Measurements from ENCODE around the gene UCK1. TPM values are rescaled to one million over a fixed set of nuclear protein-coding genes. Genes with fewer than 3 reads are reported as not detected.
A peak's percentile ranks its signal among the peaks of the same experiment; 100 is the strongest.

Gene UCK1
- total and polyA plus RNA-seq, 2 of the 4 experiments (the other 2 are of a cell fraction): 17.9 to 21.4 TPM

DNA sequence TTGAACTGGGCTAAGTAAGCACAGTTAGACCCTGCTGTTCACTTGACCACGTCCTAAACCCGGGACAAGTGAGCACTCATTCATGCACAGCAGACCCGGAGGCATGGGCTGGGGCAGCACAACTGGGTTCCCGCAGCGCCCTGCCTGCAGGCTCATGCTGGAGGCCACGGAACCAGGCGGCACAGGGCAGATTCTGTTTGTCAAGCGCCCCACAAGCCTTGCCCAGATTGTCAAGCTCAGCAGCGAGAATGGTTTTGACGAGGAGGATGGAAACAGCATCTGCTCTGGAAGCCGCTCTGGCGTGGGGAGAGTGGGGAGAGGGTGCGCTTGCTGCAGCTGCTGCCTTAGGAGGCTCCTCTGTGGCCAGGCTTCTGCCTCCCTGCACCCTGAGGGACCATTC, 47.0 kb upstream of the UCK1 start:
- POLR2A ChIA-PET (ENCODE audit: unreplicated experiment): no interaction called here
- Histone ChIP-seq H2AK9ac (replicated peaks; ENCODE audit: low read depth, low read length, poor library complexity) (no peak overlapping the region), H4K5ac (ENCODE audit: low read depth, low read length) (no peak overlapping the region), H3K18ac (ENCODE audit: low read depth, low read length) (no peak overlapping the region), H3K9me1 (ENCODE audit: insufficient read depth, low read length) (0 out of 2 replicates have a peak, but pooled peaks cover 3% of the 10 kb centered on the region), H3K9me3 (ENCODE audit: control insufficient read depth, insufficient read depth, low read length) (no peaks in the 10 kb centered on the region), H3K4me1 (ENCODE audit: control insufficient read depth, insufficient read depth, low read length) (no peaks in the 10 kb centered on the region), H3K27ac (ENCODE audit: insufficient read depth, low read length) (no peak overlapping the region), H3K9ac (ENCODE audit: low read depth, low read length) (no peak overlapping the region), H4K20me1 (ENCODE audit: insufficient read depth, low read length) (no peaks in the 10 kb centered on the region), H3K36me3 (ENCODE audit: control insufficient read depth, insufficient read depth, low read length) (peaks cover 45% of the 10 kb centered on the region), H3K27me3 (ENCODE audit: control insufficient read depth, insufficient read depth, low read length) (no peaks in the 10 kb centered on the region), H3K4ac (ENCODE audit: low read depth, low read length) (no peak overlapping the region), H3K23ac (ENCODE audit: low read depth, low read length) (no peak overlapping the region), H2BK20ac (ENCODE audit: low read depth, low read length) (no peak overlapping the region), H3K4me2 (ENCODE audit: low read depth, low read length) (no peak overlapping the region), H4K91ac (ENCODE audit: insufficient read depth, low read depth, low read length) (no peak overlapping the region), H3K79me1 (ENCODE audit: low read depth in 1 of 2, low read length in 2 of 2) (no peaks in the 10 kb centered on the region), H3K56ac (ENCODE audit: extremely low read depth, insufficient read depth, low read length) (no peak overlapping the region), H2BK120ac (ENCODE audit: low read depth, low read length) (no peak overlapping the region), H2AFZ (replicated peaks; ENCODE audit: low read length, poor library complexity) (peak overlapping the region; percentile 24), H2BK15ac (ENCODE audit: low read depth, low read length) (no peak overlapping the region), H3K4me3 (ENCODE audit: insufficient read depth, low read depth, low read length) (no peak overlapping the region), H4K8ac (ENCODE audit: low read depth in 2 of 2, low read length in 2 of 2) (no peak overlapping the region), H2BK5ac (ENCODE audit: low read depth, low read length, poor library complexity, severe bottlenecking) (no peak overlapping the region), H3K14ac (replicated peaks; ENCODE audit: low read depth, low read length) (no peak overlapping the region), H2AK5ac (ENCODE audit: low read depth, low read length) (no peak overlapping the region)
- dilution Hi-C loops (cut with HindIII; ENCODE audit: low sequenced_read_pairs, unreplicated experiment): no loop called here
- in situ Hi-C loops (cut with MboI; ENCODE audit: low sequenced_read_pairs): loop anchor here (25.0 kb wide), 1 partner anchor 684 kb away; no protein-coding TSS in a partner anchor
- no TSS peak for BruUV-seq (replicated peaks)
- no peak for ATAC-seq (ENCODE audit: low read depth)
- WGBS, 2 experiments (ENCODE audit: extremely low coverage in 2 of 2, insufficient read length in 1 of 2): 91% methylated on average over 8 of the region's 13 CpGs; no CpG with 5 or more reads in 1 of the 2 experiments
- TF ChIP-seq CEBPB (IDR thresholded peaks at IDR 0.05; ENCODE audit: low read depth, low read length) (no peak), RAD21 (IDR thresholded peaks at IDR 0.05; ENCODE audit: low read length) (no peak), SMC3 (IDR thresholded peaks at IDR 0.05; ENCODE audit: low read depth, low read length) (no peak), FOS (IDR thresholded peaks at IDR 0.05; ENCODE audit: low read depth, low read length) (no peak), MXI1 (IDR thresholded peaks at IDR 0.05; ENCODE audit: borderline replicate concordance, low read depth, low read length) (no peak), BHLHE40 (IDR thresholded peaks at IDR 0.05; ENCODE audit: low read depth, low read length) (no peak), MAFK (IDR thresholded peaks at IDR 0.05; ENCODE audit: low read depth, low read length) (no peak)
- TF ChIP-seq, protein P1, sequence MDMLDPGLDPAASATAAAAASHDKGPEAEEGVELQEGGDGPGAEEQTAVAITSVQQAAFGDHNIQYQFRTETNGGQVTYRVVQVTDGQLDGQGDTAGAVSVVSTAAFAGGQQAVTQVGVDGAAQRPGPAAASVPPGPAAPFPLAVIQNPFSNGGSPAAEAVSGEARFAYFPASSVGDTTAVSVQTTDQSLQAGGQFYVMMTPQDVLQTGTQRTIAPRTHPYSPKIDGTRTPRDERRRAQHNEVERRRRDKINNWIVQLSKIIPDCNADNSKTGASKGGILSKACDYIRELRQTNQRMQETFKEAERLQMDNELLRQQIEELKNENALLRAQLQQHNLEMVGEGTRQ (IDR thresholded peaks at IDR 0.05; ENCODE audit: low read depth, low read length): no peak
- TF ChIP-seq, protein P2, sequence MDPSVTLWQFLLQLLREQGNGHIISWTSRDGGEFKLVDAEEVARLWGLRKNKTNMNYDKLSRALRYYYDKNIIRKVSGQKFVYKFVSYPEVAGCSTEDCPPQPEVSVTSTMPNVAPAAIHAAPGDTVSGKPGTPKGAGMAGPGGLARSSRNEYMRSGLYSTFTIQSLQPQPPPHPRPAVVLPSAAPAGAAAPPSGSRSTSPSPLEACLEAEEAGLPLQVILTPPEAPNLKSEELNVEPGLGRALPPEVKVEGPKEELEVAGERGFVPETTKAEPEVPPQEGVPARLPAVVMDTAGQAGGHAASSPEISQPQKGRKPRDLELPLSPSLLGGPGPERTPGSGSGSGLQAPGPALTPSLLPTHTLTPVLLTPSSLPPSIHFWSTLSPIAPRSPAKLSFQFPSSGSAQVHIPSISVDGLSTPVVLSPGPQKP (IDR thresholded peaks at IDR 0.05; ENCODE audit: borderline replicate concordance, low read depth, low read length): no peak
- TF ChIP-seq, protein P3, sequence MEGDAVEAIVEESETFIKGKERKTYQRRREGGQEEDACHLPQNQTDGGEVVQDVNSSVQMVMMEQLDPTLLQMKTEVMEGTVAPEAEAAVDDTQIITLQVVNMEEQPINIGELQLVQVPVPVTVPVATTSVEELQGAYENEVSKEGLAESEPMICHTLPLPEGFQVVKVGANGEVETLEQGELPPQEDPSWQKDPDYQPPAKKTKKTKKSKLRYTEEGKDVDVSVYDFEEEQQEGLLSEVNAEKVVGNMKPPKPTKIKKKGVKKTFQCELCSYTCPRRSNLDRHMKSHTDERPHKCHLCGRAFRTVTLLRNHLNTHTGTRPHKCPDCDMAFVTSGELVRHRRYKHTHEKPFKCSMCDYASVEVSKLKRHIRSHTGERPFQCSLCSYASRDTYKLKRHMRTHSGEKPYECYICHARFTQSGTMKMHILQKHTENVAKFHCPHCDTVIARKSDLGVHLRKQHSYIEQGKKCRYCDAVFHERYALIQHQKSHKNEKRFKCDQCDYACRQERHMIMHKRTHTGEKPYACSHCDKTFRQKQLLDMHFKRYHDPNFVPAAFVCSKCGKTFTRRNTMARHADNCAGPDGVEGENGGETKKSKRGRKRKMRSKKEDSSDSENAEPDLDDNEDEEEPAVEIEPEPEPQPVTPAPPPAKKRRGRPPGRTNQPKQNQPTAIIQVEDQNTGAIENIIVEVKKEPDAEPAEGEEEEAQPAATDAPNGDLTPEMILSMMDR (conservative IDR thresholded peaks at IDR 0.05; ENCODE audit: low read depth, low read length): no peak
- CTCF ChIA-PET: no interaction called here
- intact Hi-C loops (cut with micrococcal nuclease): no loop called here
- no peak for DNase-seq
